ENCODE results near the gene RAPGEF1. TPM values are rescaled to one million over a fixed set of nuclear protein-coding genes. Genes with fewer than 3 reads are reported as not detected.

Gene RAPGEF1
- total and polyA plus RNA-seq, 2 experiments from 2014 or later = 26.2 to 29.7 TPM

- TF ChIP-seq, protein P1, sequence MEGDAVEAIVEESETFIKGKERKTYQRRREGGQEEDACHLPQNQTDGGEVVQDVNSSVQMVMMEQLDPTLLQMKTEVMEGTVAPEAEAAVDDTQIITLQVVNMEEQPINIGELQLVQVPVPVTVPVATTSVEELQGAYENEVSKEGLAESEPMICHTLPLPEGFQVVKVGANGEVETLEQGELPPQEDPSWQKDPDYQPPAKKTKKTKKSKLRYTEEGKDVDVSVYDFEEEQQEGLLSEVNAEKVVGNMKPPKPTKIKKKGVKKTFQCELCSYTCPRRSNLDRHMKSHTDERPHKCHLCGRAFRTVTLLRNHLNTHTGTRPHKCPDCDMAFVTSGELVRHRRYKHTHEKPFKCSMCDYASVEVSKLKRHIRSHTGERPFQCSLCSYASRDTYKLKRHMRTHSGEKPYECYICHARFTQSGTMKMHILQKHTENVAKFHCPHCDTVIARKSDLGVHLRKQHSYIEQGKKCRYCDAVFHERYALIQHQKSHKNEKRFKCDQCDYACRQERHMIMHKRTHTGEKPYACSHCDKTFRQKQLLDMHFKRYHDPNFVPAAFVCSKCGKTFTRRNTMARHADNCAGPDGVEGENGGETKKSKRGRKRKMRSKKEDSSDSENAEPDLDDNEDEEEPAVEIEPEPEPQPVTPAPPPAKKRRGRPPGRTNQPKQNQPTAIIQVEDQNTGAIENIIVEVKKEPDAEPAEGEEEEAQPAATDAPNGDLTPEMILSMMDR (IDR thresholded peaks at IDR 0.05; ENCODE audit: poor library complexity) = no peak
- TF ChIP-seq EZH2 (IDR thresholded peaks at IDR 0.05; ENCODE audit: borderline replicate concordance) (no peak), EZH2phosphoT487 (IDR thresholded peaks at IDR 0.05; ENCODE audit: low read depth, severe bottlenecking, unreplicated experiment) (no peak)
- no peak overlapping the region for H3K4me2 ChIP-seq
- 96% methylated on average over 4 of the region's 4 CpGs for WGBS (ENCODE audit: low lambda C conversion rate, missing lambda C conversion rate)
Measured at GRCh38 chr9:131596430-131596743, 143.5 kb downstream of the RAPGEF1 start.

DNA sequence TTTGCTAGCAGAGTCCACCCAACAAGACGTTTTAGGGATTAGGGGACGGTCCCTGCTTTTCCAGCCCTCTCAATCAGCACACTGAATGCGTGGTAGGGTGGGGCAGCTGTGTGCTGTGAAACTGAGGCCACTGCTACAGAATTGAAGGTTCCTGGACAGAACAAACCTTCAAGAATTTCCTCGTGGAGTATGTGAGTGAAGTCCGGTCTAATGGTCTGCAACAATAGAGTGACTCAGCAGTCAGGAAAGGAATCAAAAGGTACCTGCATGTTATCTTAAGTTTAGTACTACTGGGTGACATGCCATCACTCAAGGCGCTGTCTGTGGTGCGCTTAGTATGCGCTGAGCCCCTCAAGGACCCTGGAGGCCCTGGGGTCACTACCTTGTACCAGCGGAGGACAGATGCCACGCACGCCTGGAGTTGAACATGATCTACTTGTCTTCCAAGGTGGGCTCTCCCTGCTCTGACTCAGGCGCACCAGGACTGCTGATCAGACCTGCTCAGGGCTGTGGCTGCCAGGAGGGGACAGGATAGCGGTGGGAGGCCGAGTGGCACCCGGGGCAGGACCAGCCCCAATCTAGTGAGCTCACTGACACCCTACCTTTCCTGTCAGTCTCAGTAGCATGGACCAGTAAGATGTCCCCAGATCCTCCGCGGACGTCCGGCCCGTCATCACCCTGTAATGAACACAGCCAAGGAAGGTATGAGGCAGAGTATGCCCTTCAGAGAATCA, 144.0 kb downstream of the RAPGEF1 start:
- no peak for TF ChIP-seq EZH2 (IDR thresholded peaks at IDR 0.05; ENCODE audit: borderline replicate concordance)
- TF ChIP-seq, protein P1 (IDR thresholded peaks at IDR 0.05; ENCODE audit: poor library complexity) = no peak
- no peak for TF ChIP-seq EZH2phosphoT487 (IDR thresholded peaks at IDR 0.05; ENCODE audit: low read depth, severe bottlenecking, unreplicated experiment)
- no peak overlapping the region for H3K27ac ChIP-seq
- WGBS (ENCODE audit: low lambda C conversion rate, missing lambda C conversion rate) = 95% methylated on average over 20 of the region's 20 CpGs

More at GRCh38 chr9:131596430-131596743, 143.5 kb downstream of the RAPGEF1 start:
- no peaks in the 10 kb centered on the region for H3K36me3 ChIP-seq (replicated peaks; ENCODE audit: insufficient read depth, low read depth)
- H3K27ac ChIP-seq = no peak overlapping the region
- no peak for DNase-seq (ENCODE audit: low spot score)
- no peaks in the 10 kb centered on the region for H3K9me2 ChIP-seq (replicated peaks; ENCODE audit: insufficient read depth)
- H2AFZ ChIP-seq = no peak overlapping the region
- no peaks in the 10 kb centered on the region for H3K4me1 ChIP-seq (ENCODE audit: insufficient read depth)
- no peaks in the 10 kb centered on the region for H3K79me2 ChIP-seq
- H3K9me3 ChIP-seq (ENCODE audit: low read depth) = no peaks in the 10 kb centered on the region
- H4K20me1 ChIP-seq (ENCODE audit: insufficient read depth, poor library complexity, severe bottlenecking) = no peaks in the 10 kb centered on the region
- no peaks in the 10 kb centered on the region for H3K27me3 ChIP-seq
- no peak overlapping the region for H3K4me3 ChIP-seq

DNA sequence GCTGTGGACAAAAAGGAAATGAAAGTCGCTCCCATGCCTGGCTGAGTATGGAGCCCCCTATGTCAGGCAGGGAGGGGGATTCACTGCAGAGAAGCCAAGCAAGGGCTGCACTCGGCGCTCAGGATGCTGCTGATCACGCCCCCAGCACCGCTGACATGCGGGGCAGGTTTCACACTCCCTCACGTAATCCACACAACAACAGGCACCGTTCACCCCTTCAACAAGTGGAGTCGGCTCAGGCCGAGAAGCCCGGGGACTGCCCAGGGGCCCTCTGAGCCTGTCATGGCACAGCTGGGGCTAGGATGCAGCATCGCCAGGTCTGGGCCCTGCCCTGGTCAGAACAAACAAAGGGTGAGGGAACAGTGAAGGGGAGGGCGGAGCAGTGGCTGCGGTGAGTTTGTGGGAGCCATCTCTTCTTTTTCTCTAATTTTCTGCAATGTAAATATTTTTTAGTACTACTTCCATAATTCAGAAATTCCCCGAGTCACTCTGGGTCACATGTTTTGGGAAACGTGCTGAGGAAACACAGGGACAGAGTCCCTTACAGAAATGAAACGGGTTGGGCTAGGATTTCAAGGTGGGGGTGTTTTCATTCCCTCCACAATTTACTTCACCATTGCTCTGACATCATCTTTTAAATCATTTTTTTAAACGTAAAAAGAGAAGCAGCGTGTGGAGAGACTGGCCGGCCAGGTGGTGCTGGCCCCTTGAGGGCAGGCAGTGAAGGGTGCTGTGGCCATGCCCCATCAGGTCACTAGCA, 144.8 kb downstream of the RAPGEF1 start:
- Histone ChIP-seq H3K4me1 (ENCODE audit: insufficient read depth) (no peaks in the 10 kb centered on the region), H4K20me1 (ENCODE audit: insufficient read depth, poor library complexity, severe bottlenecking) (no peaks in the 10 kb centered on the region), H3K36me3 (replicated peaks; ENCODE audit: insufficient read depth, low read depth) (no peaks in the 10 kb centered on the region), H3K27me3 (no peaks in the 10 kb centered on the region), H3K4me3 (no peak overlapping the region), H3K9me3 (ENCODE audit: low read depth) (no peaks in the 10 kb centered on the region), H2AFZ (no peak overlapping the region), H3K27ac (no peak overlapping the region), H3K9me2 (replicated peaks; ENCODE audit: insufficient read depth) (no peaks in the 10 kb centered on the region), H3K79me2 (no peaks in the 10 kb centered on the region), H3K4me2 (no peak overlapping the region)
- WGBS (ENCODE audit: low lambda C conversion rate, missing lambda C conversion rate) = 92% methylated on average over 20 of the region's 20 CpGs
- TF ChIP-seq EZH2 (IDR thresholded peaks at IDR 0.05; ENCODE audit: borderline replicate concordance) (no peak), EZH2phosphoT487 (IDR thresholded peaks at IDR 0.05; ENCODE audit: low read depth, severe bottlenecking, unreplicated experiment) (no peak)
- TF ChIP-seq, protein P1 (IDR thresholded peaks at IDR 0.05; ENCODE audit: poor library complexity) = no peak
- DNase-seq (ENCODE audit: low spot score) = no peak

More for the DNA sequence above, 144.0 kb downstream of the RAPGEF1 start:
- H3K9me2 ChIP-seq (replicated peaks; ENCODE audit: insufficient read depth) = no peaks in the 10 kb centered on the region
- no peak overlapping the region for H2AFZ ChIP-seq
- H3K4me1 ChIP-seq (ENCODE audit: insufficient read depth) = no peaks in the 10 kb centered on the region
- H3K79me2 ChIP-seq = no peaks in the 10 kb centered on the region
- no peaks in the 10 kb centered on the region for H3K36me3 ChIP-seq (replicated peaks; ENCODE audit: insufficient read depth, low read depth)
- H4K20me1 ChIP-seq (ENCODE audit: insufficient read depth, poor library complexity, severe bottlenecking) = no peaks in the 10 kb centered on the region
- H3K9me3 ChIP-seq (ENCODE audit: low read depth) = no peaks in the 10 kb centered on the region
- no peaks in the 10 kb centered on the region for H3K27me3 ChIP-seq
- H3K4me3 ChIP-seq = no peak overlapping the region
- H3K4me2 ChIP-seq = no peak overlapping the region
- no peak for DNase-seq (ENCODE audit: low spot score)

Measured in hepatocyte (in vitro differentiated cells).